Activated gamma-delta T cell (primary cell): ENCODE data around the gene SVIL.
"Not testable (repeated sequence)": the region's sequence is repeated elsewhere in the genome, so short reads cannot be mapped to it uniquely, and the experiment has no call there.

Experiments used
- DNase-seq: peaks from one replicate; lab custom pipeline; 2025; lab: John Stamatoyannopoulos, UW

The SVIL gene

GRCh38 chr10:29574212-29575097 is 60.3 kb downstream of the SVIL start:
- DNase-seq: not testable (repeated sequence)

DNA sequence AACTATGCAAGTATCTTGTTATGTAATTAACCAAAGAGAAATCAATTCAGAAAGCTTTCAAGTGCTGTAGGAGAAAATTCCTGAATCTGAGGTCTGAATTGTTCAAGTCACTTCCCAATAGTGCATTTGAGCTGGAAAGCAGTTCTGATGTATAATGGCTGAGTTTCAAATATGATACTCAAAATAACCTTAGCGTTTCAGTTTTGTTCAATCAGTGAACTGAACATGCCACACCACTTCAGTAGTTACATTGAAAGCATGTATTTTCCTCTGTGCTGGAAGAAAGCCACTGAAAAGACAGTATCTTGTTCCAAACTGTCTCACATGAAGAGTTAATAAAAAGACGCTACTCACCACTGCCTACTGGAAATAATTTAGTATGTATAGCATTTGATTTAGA is 64.5 kb downstream of the SVIL start:
- not testable (repeated sequence) for DNase-seq

- DNase-seq: no peak
Observed at GRCh38 chr10:29569795-29570194, 65.0 kb downstream of the SVIL start.

GRCh38 chr10:29567003-29567402 is 67.8 kb downstream of the SVIL start:
- DNase-seq: no peak

- not testable (repeated sequence) for DNase-seq
Observed at GRCh38 chr10:29566209-29566608, 68.6 kb downstream of the SVIL start.

DNA sequence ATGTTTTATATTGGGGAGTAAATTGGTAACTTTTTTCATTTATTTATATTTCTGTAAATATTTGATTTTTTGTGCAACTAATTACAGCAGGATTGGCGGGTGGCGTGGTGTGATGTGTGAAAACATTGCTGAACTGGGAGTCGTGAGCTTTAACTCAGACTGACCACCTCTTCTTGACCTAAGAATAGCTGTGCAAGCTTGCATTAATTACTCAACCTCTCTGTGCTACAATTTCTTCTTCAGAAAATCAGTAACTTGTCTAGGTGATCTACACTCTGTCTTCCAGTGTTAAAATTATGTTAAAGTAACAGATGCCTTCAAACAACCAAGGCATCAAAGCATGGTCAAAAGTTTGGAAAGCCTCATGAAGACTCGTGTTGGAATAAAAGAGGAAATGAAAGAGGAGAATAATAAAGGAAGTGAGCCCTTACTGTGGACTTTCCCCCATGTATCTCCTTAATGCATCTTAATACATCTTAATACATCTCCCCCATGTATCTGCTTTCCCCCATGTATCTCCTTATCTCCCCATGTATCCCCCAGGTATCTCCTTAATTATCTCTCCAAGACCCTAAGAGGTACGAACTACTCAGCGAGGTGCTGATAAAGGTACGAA is 71.2 kb downstream of the SVIL start:
- no peak for DNase-seq

GRCh38 chr10:29563006-29563405 is 71.8 kb downstream of the SVIL start:
- not testable (repeated sequence) for DNase-seq

DNA sequence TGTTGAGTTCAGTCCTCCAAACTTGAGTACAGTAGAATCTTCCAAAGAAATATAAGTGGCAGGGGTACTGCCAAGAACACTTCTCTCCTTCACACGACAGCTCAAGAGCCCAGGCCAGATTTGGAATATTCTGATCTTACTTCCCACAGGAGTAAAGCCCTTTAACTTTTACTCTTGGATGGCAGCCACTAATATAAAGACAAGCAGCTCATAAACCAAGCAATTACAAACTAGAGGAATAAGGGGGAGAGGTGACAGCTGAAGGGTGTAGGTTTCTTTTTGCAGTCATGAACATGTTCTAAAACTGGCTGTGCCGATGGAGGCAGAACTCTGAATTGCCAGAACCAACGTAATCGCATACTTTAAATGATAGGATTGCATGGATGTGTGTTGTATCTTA is 74.8 kb downstream of the SVIL start:
- DNase-seq: no peak

GRCh38 chr10:29557665-29558064 is 77.1 kb downstream of the SVIL start:
- DNase-seq: no peak

DNA sequence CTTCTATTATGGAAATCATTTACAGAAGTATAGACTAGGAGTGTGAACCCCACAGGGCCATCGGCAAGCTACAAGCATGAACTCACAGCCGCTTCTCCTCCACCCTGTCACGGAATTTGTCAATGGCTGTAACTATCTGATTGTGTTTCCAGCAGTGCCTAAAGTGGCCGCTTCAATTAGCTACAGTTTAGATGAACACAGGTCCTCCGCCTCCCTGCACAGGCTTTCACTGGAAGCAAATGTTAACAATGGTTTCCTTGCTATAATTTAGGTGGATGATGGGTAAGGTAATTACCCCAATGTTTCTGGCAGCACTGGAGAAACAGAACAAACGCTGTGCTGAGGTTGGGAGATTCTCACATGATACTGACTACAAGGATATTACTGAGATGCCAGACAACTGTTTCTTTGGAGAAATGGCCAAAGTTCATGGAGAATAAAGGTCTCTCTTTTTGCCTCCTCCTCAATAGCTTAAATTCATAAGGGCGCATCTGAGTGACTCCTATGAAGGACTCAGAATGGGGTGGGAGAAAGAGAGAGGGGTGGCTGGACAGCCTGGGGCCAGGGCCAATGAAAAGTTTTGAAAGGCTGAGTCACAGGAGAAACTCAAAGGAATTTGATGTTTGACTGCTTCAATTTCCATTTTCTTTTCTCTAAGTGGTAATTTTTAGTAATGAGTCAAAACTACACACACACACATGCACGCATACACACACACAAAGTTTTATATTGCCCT is 78.9 kb downstream of the SVIL start:
- no peak for DNase-seq

GRCh38 chr10:29555091-29555745 is 79.6 kb downstream of the SVIL start:
- DNase-seq: no peak

GRCh38 chr10:29554660-29555059 is 80.1 kb downstream of the SVIL start:
- DNase-seq: no peak

DNA sequence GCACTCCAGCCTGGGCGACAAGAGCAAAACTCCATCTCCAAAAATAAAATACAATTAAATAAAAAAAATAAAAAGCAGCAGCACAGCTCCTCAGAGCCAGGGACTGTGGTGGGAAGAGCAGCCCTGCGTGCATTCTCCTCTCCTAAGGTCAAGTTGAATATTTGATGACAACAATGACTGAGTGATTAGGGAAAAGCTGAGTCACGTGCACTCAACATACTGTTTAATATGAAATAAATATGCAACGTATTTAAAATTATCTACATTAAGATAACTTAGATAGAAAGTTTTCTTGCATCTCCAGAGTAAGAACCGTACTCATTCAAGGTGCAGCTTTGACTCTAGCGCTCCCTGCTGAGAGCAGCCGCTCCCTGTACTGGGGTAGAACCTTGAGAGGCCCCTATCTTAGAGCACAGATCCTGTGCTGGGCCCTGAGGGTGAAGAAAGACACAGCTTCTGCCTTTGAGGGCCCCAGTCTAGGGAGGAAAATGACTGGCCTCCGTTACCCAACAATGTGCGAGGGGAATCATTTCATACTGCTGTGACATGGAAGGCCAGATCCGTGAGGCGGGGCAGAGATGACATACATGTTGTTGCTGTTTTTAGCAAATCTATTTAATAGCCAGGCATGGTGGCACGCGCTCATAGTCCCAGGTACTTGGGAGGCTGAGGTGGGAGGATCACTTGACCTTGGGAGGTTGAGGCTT is 81.1 kb downstream of the SVIL start:
- no peak for DNase-seq

DNA sequence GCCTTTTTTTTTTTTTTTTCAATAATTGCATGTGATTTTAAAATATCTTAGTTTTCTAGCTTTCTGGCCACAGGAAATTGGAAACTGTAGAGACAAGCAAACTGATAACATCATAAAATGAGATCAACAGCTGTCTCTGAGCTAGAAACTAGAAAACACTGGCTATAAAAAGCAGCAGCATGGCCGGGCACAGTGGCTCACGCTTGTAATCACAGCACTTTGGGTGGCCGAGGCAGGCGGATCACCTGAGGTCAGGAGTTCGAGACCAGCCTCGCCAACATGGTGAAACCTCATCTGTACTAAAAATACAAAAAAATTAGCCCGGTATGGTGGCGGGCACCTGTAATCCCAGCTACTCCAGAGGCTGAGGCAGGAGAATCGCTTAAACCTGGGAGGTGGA is 81.7 kb downstream of the SVIL start:
- not testable (repeated sequence) for DNase-seq

DNA sequence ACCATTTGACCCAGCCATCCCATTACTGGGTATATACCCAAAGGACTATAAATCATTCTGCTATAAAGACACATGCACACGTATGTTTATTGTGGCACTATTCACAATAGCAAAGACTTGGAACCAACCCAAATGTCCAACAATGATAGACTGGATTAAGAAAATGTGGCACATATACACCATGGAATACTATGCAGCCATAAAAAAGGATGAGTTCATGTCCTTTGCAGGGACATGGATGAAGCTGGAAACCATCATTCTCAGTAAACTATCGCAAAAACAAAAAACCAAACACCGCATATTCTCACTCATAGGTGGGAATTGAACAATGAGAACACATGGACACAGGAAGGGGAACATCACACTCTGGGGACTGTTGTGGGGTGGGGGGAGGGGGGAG is 85.3 kb downstream of the SVIL start:
- DNase-seq: not testable (repeated sequence)

DNA sequence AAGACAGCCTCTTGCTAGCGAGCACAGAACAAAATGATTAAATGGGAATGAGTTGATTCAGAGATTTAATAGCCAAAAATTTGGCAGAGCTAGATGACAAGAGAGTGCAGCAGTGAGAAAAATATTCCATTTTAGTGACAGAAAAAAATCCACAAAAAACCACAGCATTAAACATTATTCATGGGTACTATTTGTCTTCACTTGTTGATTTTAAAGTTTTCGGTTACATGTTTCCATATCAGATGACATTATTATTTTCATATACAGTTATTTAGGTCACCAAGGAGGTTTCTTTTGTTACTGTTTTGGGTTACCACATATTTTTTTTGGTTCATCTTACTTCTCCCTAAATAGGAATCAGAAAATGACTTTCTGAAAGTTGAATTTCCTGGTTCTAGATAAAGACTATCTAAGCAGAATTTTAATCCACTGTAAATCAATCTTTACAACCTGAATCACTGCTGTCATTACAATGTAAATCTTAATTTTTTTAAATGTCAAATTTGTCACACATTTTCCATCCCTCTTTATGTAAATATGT is 87.9 kb downstream of the SVIL start:
- no peak for DNase-seq

DNA sequence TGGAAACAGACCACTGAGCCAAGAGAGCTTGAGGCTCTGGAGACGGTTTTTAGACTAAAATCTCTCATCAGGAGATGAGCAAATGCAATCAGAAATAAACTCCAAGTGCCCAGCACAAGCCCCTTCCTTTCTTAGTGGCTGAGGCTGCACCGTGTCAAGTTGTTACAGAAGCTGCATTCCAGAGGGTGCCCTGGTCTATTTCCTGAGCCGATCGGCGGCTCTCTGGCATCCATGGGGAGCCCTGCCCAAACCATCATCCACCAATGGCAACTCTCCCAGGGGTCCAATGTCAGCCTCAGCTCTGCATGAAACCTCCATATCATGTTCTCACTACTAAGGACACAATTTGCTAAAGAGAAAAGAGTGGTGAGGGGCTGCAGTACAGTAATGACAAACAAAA is 89.6 kb downstream of the SVIL start:
- no peak for DNase-seq

DNA sequence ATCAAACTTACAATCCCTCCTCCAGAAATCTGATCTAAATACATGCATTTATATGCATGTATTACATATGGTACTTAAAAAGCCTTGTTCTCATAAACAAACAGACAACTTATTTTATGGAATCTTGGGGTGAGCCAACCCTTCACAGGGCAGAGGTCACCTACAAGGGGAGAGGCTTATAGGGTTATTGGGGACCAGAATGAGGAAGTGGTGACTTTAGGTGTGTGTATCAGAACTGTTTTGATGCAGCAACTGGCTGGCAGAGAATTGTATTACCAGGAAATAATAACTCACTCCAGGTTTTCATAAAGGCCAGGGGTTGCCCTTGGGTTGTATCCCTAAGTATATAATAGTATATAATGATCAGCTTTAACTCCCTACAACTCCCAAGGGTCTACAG is 91.1 kb downstream of the SVIL start:
- no peak for DNase-seq

- DNase-seq: no peak
Observed at GRCh38 chr10:29542723-29543122, 92.0 kb downstream of the SVIL start.

GRCh38 chr10:29541422-29542210 is 93.2 kb downstream of the SVIL start:
- DNase-seq: no peak
